ENCODE data around the gene FEM1A. TPM values are rescaled to one million over a fixed set of nuclear protein-coding genes. Genes with fewer than 3 reads are reported as not detected.

FEM1A gene
- total and polyA plus RNA-seq, 2 of the 13 experiments (the other 11 are each of a cell fraction or from before 2014, with no cell fraction given) = 3.2 to 10.8 TPM

GRCh38 chr19:4791183-4792018, at the start of gene FEM1A (continued):
- TF ChIP-seq KAT7 (CRISPR knock-in tag; IDR thresholded peaks at IDR 0.05; ENCODE audit: borderline replicate concordance) (0 out of 2 replicates have a peak, but pooled peaks have one; percentile 67), DR1 (CRISPR knock-in tag; IDR thresholded peaks at IDR 0.05) (no peak), ZNF280B (CRISPR knock-in tag; IDR thresholded peaks at IDR 0.05; ENCODE audit: borderline replicate concordance) (no peak), SALL1 (CRISPR knock-in tag; IDR thresholded peaks at IDR 0.05) (peak; percentile 26), CAMTA2 (CRISPR knock-in tag; IDR thresholded peaks at IDR 0.05; ENCODE audit: borderline replicate concordance) (0 out of 2 replicates have a peak, but pooled peaks have one; percentile 54), MEIS1 (CRISPR knock-in tag; IDR thresholded peaks at IDR 0.05; ENCODE audit: borderline replicate concordance) (no peak; the same call in 1 of the 2 replicates), MAFF (IDR thresholded peaks at IDR 0.05; ENCODE audit: low read depth, low read length) (no peak; the same call in 1 of the 2 replicates), NFIC (IDR thresholded peaks at IDR 0.05; ENCODE audit: low read length) (no peak), GATAD1 (CRISPR knock-in tag; IDR thresholded peaks at IDR 0.05) (peak; percentile 97), ZNF768 (CRISPR knock-in tag; IDR thresholded peaks at IDR 0.05) (peak; percentile 38; the same call in 1 of the 2 replicates), STAG1 (CRISPR knock-in tag; IDR thresholded peaks at IDR 0.05) (peak; percentile 95), AHR (CRISPR knock-in tag; IDR thresholded peaks at IDR 0.05) (no peak), ZNF550 (CRISPR knock-in tag; IDR thresholded peaks at IDR 0.05; ENCODE audit: borderline replicate concordance) (no peak)
- TF ChIP-seq, protein P1, sequence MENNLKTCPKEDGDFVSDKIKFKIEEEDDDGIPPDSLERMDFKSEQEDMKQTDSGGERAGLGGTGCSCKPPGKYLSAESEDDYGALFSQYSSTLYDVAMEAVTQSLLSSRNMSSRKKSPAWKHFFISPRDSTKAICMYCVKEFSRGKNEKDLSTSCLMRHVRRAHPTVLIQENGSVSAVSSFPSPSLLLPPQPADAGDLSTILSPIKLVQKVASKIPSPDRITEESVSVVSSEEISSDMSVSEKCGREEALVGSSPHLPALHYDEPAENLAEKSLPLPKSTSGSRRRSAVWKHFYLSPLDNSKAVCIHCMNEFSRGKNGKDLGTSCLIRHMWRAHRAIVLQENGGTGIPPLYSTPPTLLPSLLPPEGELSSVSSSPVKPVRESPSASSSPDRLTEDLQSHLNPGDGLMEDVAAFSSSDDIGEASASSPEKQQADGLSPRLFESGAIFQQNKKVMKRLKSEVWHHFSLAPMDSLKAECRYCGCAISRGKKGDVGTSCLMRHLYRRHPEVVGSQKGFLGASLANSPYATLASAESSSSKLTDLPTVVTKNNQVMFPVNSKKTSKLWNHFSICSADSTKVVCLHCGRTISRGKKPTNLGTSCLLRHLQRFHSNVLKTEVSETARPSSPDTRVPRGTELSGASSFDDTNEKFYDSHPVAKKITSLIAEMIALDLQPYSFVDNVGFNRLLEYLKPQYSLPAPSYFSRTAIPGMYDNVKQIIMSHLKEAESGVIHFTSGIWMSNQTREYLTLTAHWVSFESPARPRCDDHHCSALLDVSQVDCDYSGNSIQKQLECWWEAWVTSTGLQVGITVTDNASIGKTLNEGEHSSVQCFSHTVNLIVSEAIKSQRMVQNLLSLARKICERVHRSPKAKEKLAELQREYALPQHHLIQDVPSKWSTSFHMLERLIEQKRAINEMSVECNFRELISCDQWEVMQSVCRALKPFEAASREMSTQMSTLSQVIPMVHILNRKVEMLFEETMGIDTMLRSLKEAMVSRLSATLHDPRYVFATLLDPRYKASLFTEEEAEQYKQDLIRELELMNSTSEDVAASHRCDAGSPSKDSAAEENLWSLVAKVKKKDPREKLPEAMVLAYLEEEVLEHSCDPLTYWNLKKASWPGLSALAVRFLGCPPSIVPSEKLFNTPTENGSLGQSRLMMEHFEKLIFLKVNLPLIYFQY (CRISPR knock-in tag; IDR thresholded peaks at IDR 0.05; ENCODE audit: borderline replicate concordance) = no peak
- TF ChIP-seq, protein P2, sequence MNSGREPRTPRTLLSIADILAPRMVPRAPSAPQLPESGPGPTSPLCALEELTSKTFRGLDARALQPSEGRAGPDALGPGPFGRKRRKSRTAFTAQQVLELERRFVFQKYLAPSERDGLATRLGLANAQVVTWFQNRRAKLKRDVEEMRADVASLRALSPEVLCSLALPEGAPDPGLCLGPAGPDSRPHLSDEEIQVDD (CRISPR knock-in tag; IDR thresholded peaks at IDR 0.05; ENCODE audit: borderline replicate concordance) = no peak
- TF ChIP-seq, protein P3, sequence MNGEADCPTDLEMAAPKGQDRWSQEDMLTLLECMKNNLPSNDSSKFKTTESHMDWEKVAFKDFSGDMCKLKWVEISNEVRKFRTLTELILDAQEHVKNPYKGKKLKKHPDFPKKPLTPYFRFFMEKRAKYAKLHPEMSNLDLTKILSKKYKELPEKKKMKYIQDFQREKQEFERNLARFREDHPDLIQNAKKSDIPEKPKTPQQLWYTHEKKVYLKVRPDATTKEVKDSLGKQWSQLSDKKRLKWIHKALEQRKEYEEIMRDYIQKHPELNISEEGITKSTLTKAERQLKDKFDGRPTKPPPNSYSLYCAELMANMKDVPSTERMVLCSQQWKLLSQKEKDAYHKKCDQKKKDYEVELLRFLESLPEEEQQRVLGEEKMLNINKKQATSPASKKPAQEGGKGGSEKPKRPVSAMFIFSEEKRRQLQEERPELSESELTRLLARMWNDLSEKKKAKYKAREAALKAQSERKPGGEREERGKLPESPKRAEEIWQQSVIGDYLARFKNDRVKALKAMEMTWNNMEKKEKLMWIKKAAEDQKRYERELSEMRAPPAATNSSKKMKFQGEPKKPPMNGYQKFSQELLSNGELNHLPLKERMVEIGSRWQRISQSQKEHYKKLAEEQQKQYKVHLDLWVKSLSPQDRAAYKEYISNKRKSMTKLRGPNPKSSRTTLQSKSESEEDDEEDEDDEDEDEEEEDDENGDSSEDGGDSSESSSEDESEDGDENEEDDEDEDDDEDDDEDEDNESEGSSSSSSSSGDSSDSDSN (CRISPR knock-in tag; IDR thresholded peaks at IDR 0.05) = peak; percentile 74; the same call in 1 of the 2 replicates
